A172 (cell line): ENCODE results near the gene TRIM43B. TPM values are rescaled to one million over a fixed set of nuclear protein-coding genes. Genes with fewer than 3 reads are reported as not detected.
"Not testable (repeated sequence)": the region's sequence is repeated elsewhere in the genome, so short reads cannot be mapped to it uniquely, and the experiment has no call there.

Experiments
- DNase-seq: peaks from one replicate; pipeline ENCODE4 v3.0.0-alpha.2; 2015; ENCODE audit warnings: low spot score
- total RNA-seq: library from RNA; depleted of rRNA; stranded (reverse); fragments of >200 nt; shearing (Covaris generic); gene quantifications from 2 replicates; pipeline ENCODE4 v1.2.3, GENCODE V29; 2014; rRNA removed

The TRIM43B gene
- not detected in 2 replicates for total RNA-seq

GRCh38 chr2:95484654-95485053 lies at the start of gene TRIM43B:
Gene TRIM43B, minus strand, starts transcription at chr2:95484754. Its CDS starts 2,040 bp downstream, at chr2:95482714.
- DNase-seq, result not testable (repeated sequence)

DNA sequence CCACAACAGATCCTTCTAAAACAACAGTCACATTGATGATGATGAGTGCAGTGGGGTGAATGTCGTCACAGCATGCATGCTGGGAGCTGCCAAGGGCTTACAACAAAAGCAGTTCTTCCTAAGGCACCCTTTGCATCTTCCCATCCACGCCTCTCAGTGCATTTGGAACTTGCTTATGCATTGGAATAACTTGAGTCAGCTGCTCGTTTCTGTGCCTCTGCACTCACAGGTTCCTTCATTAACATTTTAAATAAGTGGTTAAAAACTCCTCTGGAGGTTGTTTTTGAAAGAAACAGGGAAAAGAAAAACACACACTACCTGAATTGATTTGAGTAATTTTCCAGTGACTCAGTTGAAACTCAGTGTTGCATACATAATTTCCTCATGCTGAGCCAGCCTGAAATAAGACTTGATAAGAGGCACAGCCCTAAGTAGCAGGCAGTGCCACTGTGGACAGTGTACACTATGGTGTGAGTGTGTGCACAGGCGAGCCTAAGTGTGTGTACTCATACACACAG lies 46.8 kb upstream of the TRIM43B start:
- DNase-seq, result no peak

- peak; percentile 39 for DNase-seq
Observed at GRCh38 chr2:95530734-95531133, 46.2 kb upstream of the TRIM43B start.

- peak; percentile 33 for DNase-seq
Observed at GRCh38 chr2:95526360-95527341, 42.1 kb upstream of the TRIM43B start.

- no peak for DNase-seq
Observed at GRCh38 chr2:95525294-95526035, 40.9 kb upstream of the TRIM43B start.

- no peak for DNase-seq
Observed at GRCh38 chr2:95524195-95524594, 39.6 kb upstream of the TRIM43B start.

- DNase-seq, result no peak
Observed at GRCh38 chr2:95514718-95515117, 30.2 kb upstream of the TRIM43B start.

- not testable (repeated sequence) for DNase-seq
Observed at GRCh38 chr2:95514226-95514625, 29.7 kb upstream of the TRIM43B start.

DNA sequence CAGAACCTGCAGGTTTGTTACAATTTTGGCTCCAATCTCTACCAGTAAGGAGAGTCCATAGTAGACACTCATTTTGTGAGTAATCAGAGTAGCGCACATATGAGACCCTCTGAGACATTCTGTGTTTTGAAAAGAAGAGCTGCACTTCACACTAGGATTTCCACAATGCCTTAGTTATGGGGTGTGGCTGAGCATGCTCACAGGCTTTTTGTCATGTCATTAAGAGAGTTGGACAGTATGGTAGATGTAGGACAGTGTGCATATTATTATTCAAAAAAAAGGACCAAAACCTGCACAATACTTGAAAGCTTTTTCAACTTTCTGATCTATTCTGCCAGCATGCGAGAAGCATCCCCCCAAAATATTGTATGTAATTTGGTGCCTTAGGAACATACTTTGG lies 24.9 kb upstream of the TRIM43B start:
- DNase-seq, result no peak

- DNase-seq, result no peak
Observed at GRCh38 chr2:95505222-95505621, 20.7 kb upstream of the TRIM43B start.

GRCh38 chr2:95500854-95501253 lies 16.3 kb upstream of the TRIM43B start:
- no peak for DNase-seq

DNA sequence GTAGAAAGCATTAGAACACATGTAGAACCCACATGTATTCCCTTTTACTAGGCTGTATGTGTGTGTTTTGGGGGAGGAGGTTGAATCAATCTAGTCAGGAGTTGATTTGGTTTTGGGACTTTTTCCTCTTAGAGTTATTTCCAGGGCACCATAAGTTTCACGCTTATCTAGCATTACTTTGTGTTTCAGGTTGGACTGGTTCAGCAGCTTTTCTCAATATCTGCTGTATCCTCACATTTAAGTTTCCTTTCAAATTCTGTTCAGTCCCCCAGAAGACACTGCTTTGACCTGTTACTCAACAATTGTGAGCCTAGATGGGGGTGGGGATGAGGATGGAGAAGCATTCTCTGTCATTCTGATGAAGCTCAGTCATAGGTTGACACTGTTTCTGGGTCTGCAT lies 7.5 kb upstream of the TRIM43B start:
- not testable (repeated sequence) for DNase-seq

GRCh38 chr2:95475025-95475424 lies 9.5 kb downstream of the TRIM43B start:
- not testable (repeated sequence) for DNase-seq

- not testable (repeated sequence) for DNase-seq
Observed at GRCh38 chr2:95467984-95468383, 16.6 kb downstream of the TRIM43B start.

GRCh38 chr2:95466572-95466971 lies 18.0 kb downstream of the TRIM43B start:
- not testable (repeated sequence) for DNase-seq

GRCh38 chr2:95463292-95463691 lies 21.3 kb downstream of the TRIM43B start:
- not testable (repeated sequence) for DNase-seq

DNA sequence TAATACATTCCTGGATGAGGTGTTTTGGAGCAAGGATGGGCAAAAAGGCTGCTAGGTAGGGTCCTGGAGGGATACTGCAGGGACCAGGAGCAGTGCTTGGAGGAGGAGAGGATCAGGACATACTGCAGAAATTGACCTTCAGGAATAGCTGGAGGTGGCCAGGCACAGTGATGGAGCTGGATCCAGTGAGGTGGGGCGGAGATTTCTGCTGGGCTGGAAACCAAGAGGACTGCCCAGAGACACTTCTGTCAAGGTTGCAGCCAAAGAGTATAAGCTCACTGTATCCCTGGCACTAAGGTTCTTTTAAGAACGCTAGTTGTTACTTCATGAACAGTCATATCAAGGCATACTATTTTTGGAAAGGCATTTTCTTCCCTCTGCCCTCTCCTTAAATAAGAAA lies 39.2 kb downstream of the TRIM43B start:
- not testable (repeated sequence) for DNase-seq

DNA sequence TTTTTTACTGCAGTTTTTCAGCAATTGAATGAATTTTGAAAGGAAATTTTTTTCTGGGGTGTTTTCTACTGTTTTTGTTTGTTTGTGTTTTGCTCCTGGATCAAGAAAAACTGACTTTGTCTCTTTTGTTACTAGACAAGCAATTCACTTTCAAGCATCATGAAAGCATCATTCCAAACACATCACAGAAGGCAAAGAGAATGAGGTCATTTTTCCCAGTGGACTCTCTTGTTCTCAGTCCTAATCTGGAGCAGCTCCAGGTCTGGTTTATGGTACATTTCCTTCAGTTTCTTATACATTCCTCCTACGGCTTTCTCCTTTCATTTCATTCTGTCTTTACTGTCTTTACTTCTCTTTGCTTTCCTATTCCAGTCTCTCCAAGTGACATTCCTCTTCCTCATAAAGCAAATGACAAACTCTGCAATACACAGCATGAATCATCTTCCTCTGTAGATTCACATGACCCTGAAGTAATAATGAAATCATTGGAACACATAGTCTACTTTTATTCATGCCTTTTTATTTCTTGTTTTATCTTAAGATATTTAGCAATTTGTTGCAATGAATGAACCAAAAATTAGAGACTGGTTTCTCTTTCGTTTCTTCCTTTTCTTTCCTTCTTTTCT lies 42.0 kb downstream of the TRIM43B start:
- DNase-seq, result not testable (repeated sequence)

DNA sequence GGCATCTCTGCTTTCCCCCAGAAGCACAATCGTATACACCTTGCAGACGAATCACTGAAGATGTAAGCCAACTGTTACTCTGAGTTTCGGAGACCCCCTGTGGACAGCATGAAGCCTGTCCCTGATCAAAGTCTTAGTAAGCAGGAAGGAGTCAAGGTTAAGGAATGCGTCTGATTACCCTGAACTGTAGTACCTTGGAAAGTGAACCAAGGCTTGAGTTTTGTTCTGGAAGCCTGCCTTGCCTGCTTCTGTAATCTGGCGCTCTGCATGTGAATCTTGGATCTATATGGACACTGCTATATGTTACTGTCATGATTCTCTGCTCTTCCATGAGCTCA lies 48.7 kb downstream of the TRIM43B start:
- DNase-seq, result not testable (repeated sequence)

DNA sequence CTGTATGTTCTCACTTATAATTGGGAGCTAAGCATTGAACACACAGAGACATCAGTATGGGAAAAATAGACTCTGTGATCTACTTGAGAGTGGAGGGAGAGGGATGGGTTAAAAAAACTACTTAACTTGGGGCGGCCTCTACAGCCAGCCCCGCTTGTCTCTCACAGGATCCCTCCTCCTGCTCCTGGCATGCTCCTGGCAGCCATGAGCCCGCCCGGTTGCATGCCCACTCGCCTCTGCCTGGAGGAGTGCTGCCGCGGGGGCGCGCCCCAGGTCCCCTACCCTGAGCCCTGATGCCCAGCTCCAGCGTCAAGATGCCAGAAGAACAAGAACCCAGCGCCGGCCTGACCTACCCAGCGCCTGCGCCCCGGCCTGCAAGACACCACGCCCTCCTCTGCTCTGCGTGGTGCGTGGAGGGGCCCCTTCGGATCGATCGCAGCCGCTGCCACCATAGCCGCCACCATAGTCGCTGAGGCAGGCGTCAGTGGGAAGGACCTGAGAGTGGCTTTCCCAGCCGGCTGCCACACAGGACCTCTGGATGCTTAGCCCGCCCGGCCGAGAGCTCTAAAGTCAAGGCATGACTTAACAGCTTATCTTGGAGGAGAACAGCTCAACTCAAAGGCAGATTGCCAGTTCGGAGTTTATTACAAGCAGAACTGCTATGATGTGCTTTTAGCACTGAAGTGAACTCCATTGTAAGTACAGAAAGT lies 49.2 kb downstream of the TRIM43B start:
- not testable (repeated sequence) for DNase-seq

GRCh38 chr2:95434507-95435076 lies 50.0 kb downstream of the TRIM43B start:
- peak; percentile 72 for DNase-seq
